ENCODE measurements around the gene SMARCC1.

SMARCC1 gene

DNA sequence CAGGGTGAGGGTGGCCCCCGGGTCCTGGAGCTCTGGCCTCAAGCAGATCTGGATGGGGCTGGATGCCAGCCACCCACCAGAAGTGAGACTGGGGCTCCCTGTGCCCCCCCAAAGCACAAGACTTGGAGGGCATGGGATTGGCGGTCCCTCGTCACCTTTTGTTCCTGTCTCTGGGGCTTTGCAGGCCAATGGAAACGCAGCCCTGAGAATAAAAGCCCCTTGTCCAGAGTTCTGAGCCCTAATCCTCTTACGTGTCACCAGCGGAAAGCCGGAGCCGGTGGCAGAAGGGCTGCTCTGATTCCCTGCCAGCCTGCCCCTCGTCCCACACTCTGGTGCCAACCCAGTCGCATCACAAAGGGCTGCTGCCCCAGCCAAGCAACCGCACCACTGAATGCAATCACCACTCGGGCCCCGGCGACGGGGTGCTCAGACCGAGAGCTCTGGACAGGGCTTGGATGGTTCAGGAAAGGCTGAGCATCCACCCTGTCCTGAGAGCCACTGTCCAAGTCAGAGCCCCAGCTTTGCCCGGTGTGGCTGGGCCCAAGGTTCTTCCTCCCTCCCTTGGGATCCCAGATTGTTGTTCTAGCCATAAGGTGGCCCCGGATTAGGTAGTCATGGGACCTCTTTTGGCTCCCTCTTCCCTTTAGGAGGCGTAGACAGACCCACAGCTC is 245.3 kb downstream of the SMARCC1 start:
- peak; percentile 53 for FAIRE-seq
- TF ChIP-seq, protein P1, sequence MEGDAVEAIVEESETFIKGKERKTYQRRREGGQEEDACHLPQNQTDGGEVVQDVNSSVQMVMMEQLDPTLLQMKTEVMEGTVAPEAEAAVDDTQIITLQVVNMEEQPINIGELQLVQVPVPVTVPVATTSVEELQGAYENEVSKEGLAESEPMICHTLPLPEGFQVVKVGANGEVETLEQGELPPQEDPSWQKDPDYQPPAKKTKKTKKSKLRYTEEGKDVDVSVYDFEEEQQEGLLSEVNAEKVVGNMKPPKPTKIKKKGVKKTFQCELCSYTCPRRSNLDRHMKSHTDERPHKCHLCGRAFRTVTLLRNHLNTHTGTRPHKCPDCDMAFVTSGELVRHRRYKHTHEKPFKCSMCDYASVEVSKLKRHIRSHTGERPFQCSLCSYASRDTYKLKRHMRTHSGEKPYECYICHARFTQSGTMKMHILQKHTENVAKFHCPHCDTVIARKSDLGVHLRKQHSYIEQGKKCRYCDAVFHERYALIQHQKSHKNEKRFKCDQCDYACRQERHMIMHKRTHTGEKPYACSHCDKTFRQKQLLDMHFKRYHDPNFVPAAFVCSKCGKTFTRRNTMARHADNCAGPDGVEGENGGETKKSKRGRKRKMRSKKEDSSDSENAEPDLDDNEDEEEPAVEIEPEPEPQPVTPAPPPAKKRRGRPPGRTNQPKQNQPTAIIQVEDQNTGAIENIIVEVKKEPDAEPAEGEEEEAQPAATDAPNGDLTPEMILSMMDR (IDR thresholded peaks at IDR 0.05; ENCODE audit: insufficient read depth, missing control alignments), result no peak
- DNase-seq (ENCODE audit: insufficient read length, low spot score), result peak; percentile 83
